ENCODE data around the gene JUP.

DNA sequence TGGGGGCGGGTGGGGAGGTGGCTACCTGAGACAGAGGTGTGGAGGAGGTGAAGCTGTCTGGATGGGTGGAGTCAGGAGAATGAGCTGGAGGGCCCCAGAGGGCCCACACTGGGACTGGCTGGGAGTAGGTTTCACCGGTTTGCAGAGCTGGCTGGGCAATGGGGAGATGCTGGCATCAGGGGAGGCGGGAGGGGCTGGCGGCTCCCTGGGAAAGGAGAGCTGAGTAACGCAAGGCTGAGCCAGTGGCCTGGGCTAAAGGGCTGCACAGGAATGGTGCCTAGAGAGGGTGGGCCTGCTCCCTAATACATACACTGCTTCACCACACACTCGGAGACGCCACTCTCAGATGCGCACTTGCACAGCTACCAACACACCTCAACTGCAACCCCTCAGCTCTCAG lies 12.9 kb upstream of the JUP start:
- TF ChIP-seq POLR2AphosphoS5 (IDR thresholded peaks at IDR 0.05) (no peak), RAD21 (conservative IDR thresholded peaks at IDR 0.05) (no peak), CTCF (IDR thresholded peaks at IDR 0.05; ENCODE audit: poor library complexity, severe bottlenecking) (no peak), REST (IDR thresholded peaks at IDR 0.05; ENCODE audit: borderline replicate concordance) (no peak), EP300 (conservative IDR thresholded peaks at IDR 0.05; ENCODE audit: poor library complexity, severe bottlenecking) (no peak), EZH2 (IDR thresholded peaks at IDR 0.05; ENCODE audit: borderline replicate concordance, insufficient read depth, low read length, poor library complexity, severe bottlenecking) (no peak), SMC3 (conservative IDR thresholded peaks at IDR 0.05; ENCODE audit: poor library complexity) (no peak), TAF1 (IDR thresholded peaks at IDR 0.05; ENCODE audit: low read depth) (no peak)

All from neural cell (in vitro differentiated cells).